ENCODE data around the gene TMEM151A.
"Not testable (repeated sequence)": the region's sequence is repeated elsewhere in the genome, so short reads cannot be mapped to it uniquely, and the experiment has no call there.

Gene TMEM151A

DNA sequence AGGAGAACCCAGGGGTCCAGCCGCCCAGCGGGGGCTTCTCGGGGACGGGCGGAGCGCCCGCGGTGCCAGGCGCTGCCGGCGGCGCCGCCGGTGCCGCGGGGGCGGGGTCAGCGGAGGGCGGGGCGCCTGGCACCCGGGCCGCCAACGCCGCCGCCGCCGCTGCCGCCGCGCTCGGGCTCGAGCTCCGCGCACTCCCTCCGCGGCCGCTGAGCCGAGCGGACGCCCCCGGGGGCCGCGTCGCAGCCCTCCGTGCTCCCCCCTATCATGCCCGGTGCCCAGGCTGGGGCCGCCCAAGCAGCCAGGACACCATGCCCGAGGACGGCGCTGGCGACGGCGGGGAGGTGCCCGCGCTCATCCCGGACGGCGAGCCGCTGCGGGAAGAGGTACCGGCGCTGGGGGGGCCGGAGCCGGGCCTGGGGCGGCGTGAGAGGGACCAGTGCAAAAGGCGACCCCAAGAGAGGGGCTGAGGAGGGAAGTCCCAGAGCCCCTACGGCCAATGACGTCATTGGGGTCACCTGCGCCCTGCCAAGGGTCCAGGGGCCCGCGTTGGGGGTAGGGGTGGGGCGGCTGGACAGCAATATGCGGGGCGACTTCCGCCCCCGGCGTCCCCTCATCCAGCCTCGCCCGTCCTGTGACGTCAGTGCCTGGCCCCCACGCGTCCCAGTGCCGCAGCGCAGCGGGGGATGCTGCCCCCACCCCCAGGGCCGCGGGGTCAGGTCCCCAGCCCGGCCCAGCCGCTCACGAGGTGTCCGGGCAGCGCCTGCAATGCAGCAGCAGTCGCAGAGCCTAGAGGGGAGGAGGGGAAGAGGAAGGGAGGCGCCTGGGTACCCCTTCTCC is at the start of gene TMEM151A:
TMEM151A (plus strand) TSS at position 189 of the 837 bp plus-strand sequence; CDS start at position 309, 120 bp downstream.
- DNase-seq, result no peak

GRCh38 chr11:66242095-66242765 is 49.5 kb upstream of the TMEM151A start:
- no peak for DNase-seq

DNA sequence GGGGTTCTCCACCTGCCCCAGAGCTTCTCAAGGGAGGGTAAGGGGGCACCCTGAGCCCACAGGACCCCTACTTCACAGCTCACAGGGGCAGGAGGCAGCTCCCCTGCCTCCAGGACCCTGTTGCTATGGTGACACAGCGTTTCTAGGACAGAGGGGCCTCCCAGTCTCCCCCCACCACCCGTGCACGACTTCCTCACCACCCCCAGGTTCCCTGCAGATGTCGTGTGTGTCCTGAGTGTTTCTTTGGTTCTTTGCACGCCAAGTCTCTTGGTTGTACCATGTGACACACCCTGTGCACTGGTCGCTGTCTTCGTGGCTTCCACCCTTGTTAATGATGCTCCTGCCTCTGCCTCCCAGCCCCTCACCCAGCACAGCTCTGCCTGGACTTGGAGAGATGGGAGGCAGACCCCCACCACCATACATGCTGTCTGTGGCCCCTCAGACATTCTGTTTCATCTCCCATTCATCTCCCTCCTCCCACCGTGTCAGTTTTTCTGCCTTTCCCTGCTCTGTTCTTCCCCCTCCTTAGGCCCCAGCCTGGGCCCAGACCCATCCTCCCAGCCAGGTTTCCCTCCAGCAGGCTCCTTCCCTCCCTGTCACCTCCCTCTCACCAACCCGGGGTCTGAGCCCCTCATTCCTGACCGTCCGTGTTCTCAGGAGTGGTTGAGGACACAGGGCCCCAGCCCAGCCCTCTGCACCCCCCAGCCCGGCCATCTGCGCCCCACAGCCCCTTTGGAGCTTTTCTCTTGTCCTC is 47.7 kb upstream of the TMEM151A start:
- no peak for DNase-seq

- no peak for DNase-seq
Measured at GRCh38 chr11:66247295-66247694, 44.4 kb upstream of the TMEM151A start.

GRCh38 chr11:66247801-66248200 is 43.9 kb upstream of the TMEM151A start:
- no peak for DNase-seq

DNA sequence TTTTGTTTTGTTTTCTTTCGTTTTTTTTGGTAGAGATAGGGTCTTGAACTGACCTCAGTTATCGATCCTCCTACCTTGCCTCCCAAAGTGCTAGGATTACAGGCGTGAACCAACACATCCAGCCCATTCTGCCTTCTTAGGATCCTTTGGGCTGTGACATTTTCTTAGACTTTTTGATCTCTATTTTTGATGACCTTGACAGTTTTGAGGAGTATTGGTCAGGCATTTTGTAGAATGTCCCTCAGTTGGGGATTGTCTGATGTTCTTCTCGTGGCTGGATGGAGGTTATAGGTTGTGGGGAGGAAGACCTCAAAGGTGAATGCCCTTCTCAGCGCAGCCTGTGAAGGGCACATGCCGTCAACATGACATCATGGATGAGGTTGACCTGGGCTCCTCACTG is 42.8 kb upstream of the TMEM151A start:
- no peak for DNase-seq

- no peak for DNase-seq
Measured at GRCh38 chr11:66251809-66252208, 39.9 kb upstream of the TMEM151A start.

- not testable (repeated sequence) for DNase-seq
Measured at GRCh38 chr11:66253081-66253480, 38.6 kb upstream of the TMEM151A start.

GRCh38 chr11:66258473-66258893 is 33.2 kb upstream of the TMEM151A start:
- no peak for DNase-seq

GRCh38 chr11:66259225-66259624 is 32.5 kb upstream of the TMEM151A start:
- DNase-seq, result no peak

GRCh38 chr11:66259956-66260355 is 31.7 kb upstream of the TMEM151A start:
- no peak for DNase-seq

GRCh38 chr11:66261578-66261977 is 30.1 kb upstream of the TMEM151A start:
- no peak for DNase-seq

DNA sequence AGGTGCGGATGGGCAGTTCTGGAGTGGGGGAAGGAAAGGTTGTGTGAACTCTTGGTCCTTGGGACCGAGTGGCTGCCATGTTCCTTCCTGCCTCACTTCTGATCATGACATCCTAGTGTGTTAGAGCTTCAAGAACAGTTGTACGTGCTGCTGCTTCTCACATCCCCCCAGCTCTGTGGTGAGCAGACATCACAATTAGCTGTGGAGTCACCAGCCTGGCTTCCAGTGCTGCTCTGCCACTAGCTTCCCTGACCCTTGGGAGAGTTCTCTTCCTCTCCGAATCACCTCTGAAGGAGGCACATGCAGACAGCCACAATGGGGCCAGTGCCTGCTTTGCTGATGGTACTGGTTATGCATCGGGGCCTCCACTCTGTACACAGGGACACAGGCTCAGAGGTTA is 29.5 kb upstream of the TMEM151A start:
- DNase-seq, result no peak

- no peak for DNase-seq
Measured at GRCh38 chr11:66262696-66263095, 29.0 kb upstream of the TMEM151A start.

- no peak for DNase-seq
Measured at GRCh38 chr11:66263231-66263630, 28.5 kb upstream of the TMEM151A start.

- no peak for DNase-seq
Measured at GRCh38 chr11:66263785-66264184, 27.9 kb upstream of the TMEM151A start.

- no peak for DNase-seq
Measured at GRCh38 chr11:66264383-66264782, 27.3 kb upstream of the TMEM151A start.

DNA sequence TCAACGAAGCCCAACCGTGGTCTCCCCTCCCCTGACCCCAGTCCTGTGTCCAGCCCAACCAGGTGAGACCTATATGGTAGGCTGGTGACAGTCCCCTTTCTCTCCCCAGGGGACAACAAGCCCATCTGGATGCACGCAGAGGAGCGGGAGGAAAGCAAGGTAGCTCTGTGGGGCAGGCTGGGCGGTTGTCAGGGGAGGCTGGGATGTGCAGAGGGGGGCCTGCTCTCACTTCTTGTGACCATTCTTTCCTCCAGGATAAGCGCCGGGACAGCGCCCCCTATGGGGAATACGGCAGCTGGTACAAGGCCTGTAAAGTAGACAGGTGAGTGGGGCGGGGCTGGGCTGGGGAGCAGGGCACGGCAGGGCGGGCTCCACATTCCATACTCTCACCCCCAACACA is 26.8 kb upstream of the TMEM151A start:
- DNase-seq, result peak; percentile 55

DNA sequence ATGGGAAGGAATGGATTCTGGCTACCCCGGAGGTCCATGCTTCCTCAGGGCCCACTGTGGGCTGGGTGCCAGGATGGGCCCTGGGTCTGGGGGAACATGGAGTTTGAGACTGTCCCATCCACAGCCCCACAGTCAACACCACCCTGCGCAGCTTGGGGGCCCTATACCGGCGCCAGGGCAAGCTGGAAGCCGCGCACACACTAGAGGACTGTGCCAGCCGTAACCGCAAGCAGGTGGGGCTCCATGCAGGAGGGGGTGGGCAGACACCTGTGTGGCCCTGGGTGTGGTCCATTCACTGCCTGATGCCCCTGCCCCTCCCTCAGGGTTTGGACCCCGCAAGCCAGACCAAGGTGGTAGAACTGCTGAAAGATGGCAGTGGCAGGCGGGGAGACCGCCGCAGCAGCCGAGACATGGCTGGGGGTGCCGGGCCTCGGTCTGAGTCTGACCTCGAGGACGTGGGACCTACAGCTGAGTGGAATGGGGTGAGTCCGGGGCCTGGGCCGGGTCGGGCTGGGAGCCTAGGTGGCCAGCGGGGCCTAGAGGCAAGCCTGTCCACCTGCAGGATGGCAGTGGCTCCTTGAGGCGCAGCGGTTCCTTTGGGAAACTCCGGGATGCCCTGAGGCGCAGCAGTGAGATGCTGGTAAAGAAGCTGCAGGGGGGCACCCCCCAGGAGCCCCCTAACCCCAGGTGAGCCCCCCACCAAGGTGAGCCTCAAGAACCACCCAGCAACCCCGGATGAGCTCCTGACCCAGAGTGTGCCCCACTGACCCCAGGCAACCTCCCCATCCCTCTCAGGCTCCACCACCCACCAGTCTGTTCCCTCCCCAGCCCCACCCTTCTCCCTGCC is 25.9 kb upstream of the TMEM151A start:
- DNase-seq, result no peak

DNA sequence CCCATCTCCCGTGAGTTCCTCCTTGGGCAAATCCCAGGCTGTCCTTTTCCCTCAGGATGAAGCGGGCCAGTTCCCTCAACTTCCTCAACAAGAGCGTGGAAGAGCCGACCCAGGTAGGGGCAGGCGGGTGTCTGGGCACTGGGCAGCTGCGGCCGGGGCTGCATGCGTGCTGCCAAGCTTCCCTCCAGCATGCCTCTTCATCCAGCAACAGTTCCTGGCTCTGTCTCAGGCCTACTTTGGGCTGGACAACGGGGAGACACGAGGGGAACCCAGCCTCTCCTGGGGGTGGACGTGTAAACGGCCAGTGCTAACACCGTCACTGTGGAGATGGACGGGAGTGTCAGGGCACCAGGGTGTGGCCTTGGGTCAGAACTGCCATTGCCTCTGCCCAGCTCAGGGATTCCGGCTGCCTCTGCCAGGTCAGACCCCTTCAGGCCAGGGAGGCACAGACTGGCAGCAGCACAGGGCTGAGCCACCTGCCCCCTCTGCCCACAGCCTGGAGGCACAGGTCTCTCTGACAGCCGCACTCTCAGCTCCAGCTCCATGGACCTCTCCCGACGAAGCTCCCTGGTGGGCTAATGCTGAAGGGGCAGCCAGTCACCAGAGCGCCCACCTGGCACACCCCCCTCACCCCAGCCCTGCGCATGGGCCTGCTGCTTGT is 25.2 kb upstream of the TMEM151A start:
- no peak for DNase-seq

GRCh38 chr11:66267039-66267378 is 24.7 kb upstream of the TMEM151A start:
- no peak for DNase-seq
